HCT116 (cell line): ENCODE measurements around the gene MUC6.

ENCODE experiments used
- EGR1 ChIP-seq: IDR thresholded peaks from 2 replicates; pipeline ENCODE4 v1.6.1; 2012; ENCODE audit warnings: low read depth
- ELF1 ChIP-seq: IDR thresholded peaks from 2 replicates; pipeline ENCODE4 v1.6.1; 2012; ENCODE audit warnings: low read depth, borderline replicate concordance
- EZH2 ChIP-seq: fragments of 200-600 bp; sonication (generic); IDR thresholded peaks from 2 replicates; pipeline ENCODE4 v1.6.1; 2017; ENCODE audit warnings: antibody characterized with exemption, mixed run types
- JUND ChIP-seq: IDR thresholded peaks from 2 replicates; pipeline ENCODE4 v1.6.1; 2012
- POLR2A ChIP-seq: IDR thresholded peaks from 2 replicates; pipeline ENCODE4 v1.7.0; 2011; ENCODE audit warnings: borderline replicate concordance; ENCODE audit not compliant: insufficient read depth, insufficient read length; ENCODE audit errors: extremely low read depth
- SIN3A ChIP-seq: IDR thresholded peaks from 2 replicates; pipeline ENCODE4 v1.6.1; 2012; ENCODE audit warnings: low read depth
- TF ChIP-seq, protein P1 (sequence below), 3 experiments: fragments of 200-600 bp in 1 of 3; sonication (generic) in 1 of 3; IDR thresholded peaks in 2 of 3; conservative IDR thresholded peaks in 1 of 3; 2 replicates each; pipeline ENCODE4 v1.5.1; 2012 to 2017; ENCODE audit warnings: low read depth in 2 of 3, low read length in 2 of 3, antibody characterized with exemption in 1 of 3, borderline replicate concordance in 1 of 3, control low read depth in 1 of 3, mild to moderate bottlenecking in 1 of 3, mixed read lengths in 1 of 3, mixed run types in 1 of 3, moderate library complexity in 1 of 3; ENCODE audit not compliant: insufficient read depth in 1 of 3

DNA sequence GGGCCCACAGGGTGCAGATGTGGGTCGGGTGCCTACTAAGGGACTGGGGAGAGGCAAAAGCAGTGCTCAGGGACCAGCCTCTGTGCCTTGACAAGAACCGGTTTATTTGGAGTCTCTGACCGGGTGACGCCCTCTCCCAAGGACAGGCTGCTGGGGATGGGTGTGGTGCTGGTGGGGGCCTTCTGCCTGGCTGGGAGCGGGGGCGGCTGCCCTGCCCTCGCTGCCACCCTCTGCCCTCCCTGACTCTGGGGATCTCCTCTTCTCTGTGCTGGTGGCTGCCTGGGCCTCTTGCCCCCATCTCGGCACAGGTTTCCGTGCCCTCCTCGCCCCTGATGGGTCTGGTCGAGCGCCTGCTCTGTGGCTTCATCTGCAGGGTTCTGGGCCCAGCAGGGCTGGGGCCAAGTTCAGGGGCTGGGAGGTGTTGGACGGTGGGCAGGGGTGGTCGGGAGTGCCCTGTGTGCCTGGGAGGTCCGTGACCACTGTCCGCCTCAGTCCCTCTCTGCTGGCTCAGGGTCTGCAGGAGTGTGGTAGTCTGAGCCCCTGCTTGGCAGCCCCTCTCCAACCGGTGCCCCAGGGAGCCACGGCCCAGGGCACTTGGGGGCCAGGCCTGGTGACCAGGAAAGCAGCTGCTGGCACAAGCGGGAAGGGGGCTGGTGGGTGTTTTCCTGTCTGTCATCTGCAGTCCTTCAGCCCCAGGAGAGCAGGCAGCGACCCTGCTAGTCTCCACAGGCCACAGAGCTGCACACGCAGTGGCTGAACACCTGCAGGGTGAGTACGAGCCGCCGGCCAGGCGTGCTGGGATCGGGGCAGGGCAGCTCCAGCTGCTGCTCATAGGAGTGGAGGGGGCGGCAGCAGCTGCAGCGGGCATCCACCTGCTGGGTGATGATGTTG lies 23.5 kb downstream of the MUC6 start:
- TF ChIP-seq, protein P1, sequence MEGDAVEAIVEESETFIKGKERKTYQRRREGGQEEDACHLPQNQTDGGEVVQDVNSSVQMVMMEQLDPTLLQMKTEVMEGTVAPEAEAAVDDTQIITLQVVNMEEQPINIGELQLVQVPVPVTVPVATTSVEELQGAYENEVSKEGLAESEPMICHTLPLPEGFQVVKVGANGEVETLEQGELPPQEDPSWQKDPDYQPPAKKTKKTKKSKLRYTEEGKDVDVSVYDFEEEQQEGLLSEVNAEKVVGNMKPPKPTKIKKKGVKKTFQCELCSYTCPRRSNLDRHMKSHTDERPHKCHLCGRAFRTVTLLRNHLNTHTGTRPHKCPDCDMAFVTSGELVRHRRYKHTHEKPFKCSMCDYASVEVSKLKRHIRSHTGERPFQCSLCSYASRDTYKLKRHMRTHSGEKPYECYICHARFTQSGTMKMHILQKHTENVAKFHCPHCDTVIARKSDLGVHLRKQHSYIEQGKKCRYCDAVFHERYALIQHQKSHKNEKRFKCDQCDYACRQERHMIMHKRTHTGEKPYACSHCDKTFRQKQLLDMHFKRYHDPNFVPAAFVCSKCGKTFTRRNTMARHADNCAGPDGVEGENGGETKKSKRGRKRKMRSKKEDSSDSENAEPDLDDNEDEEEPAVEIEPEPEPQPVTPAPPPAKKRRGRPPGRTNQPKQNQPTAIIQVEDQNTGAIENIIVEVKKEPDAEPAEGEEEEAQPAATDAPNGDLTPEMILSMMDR (IDR thresholded peaks at IDR 0.05 in 2 of 3, conservative IDR thresholded peaks at IDR 0.05 in 1 of 3; ENCODE audit: borderline replicate concordance in 1 of 3, insufficient read depth in 1 of 3, low read depth in 2 of 3, low read length in 2 of 3), result no peak
- no peak for TF ChIP-seq EZH2
- no peak for TF ChIP-seq JUND
- no peak for TF ChIP-seq EGR1
- no peak for TF ChIP-seq ELF1
- no peak for TF ChIP-seq SIN3A
- no peak for TF ChIP-seq POLR2A
